GM19438 (cell line): ENCODE measurements around the gene ASB2.

Experiments
- ATAC-seq: cut with Tn5 transposase; IDR thresholded peaks from one replicate; pipeline ENCODE4 v1.9.1; 2021; ENCODE audit warnings: low read depth; ENCODE audit not compliant: unreplicated experiment

The ASB2 gene

GRCh38 chr14:93911975-93912615 lies 64.3 kb downstream of the ASB2 start:
- ATAC-seq: no peak

- no peak for ATAC-seq
Measured at GRCh38 chr14:93909429-93910128, 66.8 kb downstream of the ASB2 start.

GRCh38 chr14:93906341-93907329 lies 69.7 kb downstream of the ASB2 start:
- no peak for ATAC-seq

- no peak for ATAC-seq
Measured at GRCh38 chr14:93905623-93906022, 70.7 kb downstream of the ASB2 start.

- ATAC-seq: no peak
Measured at GRCh38 chr14:93903342-93904184, 72.8 kb downstream of the ASB2 start.

- ATAC-seq: no peak
Measured at GRCh38 chr14:93902619-93903307, 73.6 kb downstream of the ASB2 start.

GRCh38 chr14:93901813-93902212 lies 74.6 kb downstream of the ASB2 start:
- no peak for ATAC-seq

- no peak for ATAC-seq
Measured at GRCh38 chr14:93898731-93899130, 77.6 kb downstream of the ASB2 start.

- no peak for ATAC-seq
Measured at GRCh38 chr14:93898081-93898611, 78.2 kb downstream of the ASB2 start.

- no peak for ATAC-seq
Measured at GRCh38 chr14:93897476-93897845, 78.9 kb downstream of the ASB2 start.

GRCh38 chr14:93895023-93895604 lies 81.3 kb downstream of the ASB2 start:
- no peak for ATAC-seq

GRCh38 chr14:93893661-93894261 lies 82.6 kb downstream of the ASB2 start:
- no peak for ATAC-seq

- ATAC-seq: no peak
Measured at GRCh38 chr14:93892923-93893558, 83.3 kb downstream of the ASB2 start.

GRCh38 chr14:93892505-93892839 lies 83.9 kb downstream of the ASB2 start:
- no peak for ATAC-seq

- ATAC-seq: no peak
Measured at GRCh38 chr14:93891756-93892504, 84.4 kb downstream of the ASB2 start.

- no peak for ATAC-seq
Measured at GRCh38 chr14:93889739-93890483, 86.5 kb downstream of the ASB2 start.

GRCh38 chr14:93888995-93889394 lies 87.4 kb downstream of the ASB2 start:
- no peak for ATAC-seq
